ENCODE measurements around the gene CD4.

The CD4 gene

GRCh38 chr12:6768990-6769389 lies 20.3 kb upstream of the CD4 start (continued):
- TF ChIP-seq ZBTB17 (tag by site-specific recombination; IDR thresholded peaks at IDR 0.05) (peak; percentile 49; the same call in 1 of the 2 replicates), TCF7L2 (IDR thresholded peaks at IDR 0.05; ENCODE audit: borderline replicate concordance, low read depth, low read length) (no peak)

- Histone ChIP-seq H3K9me3 (ENCODE audit: control insufficient read depth, insufficient read depth, low read depth, low read length) (no peaks in the 10 kb centered on the region), H3K36me3 (ENCODE audit: control insufficient read depth in 2 of 2, insufficient read depth in 1 of 2, low read length in 2 of 2) (peaks cover 11 to 26% of the 10 kb centered on the region in 2 experiments; a peak in 2 of 3 replicates), H3K4me3 (ENCODE audit: low read depth, low read length) (no peak overlapping the region), H3K4me1 (ENCODE audit: control insufficient read depth, insufficient read depth, low read length) (peaks cover 25% of the 10 kb centered on the region), H3K27ac (ENCODE audit: extremely low read depth, low read depth, low read length) (no peak overlapping the region)
- ChIA-PET POLR2A (interaction anchor here (0.7 to 4.7 kb wide), 6 partner anchors 9 to 235 kb away, joined by 3 to 42 read pairs (median 4); partner anchors contain the start of genes COPS7A, GAPDH, GPR162 and MLF2), CTCF (interaction anchor here (0.6 to 7.8 kb wide), 4 partner anchors 10 to 99 kb away, joined by 4 to 140 read pairs (median 38); partner anchors contain the start of gene MLF2)
- TF ChIP-seq WT1 (tag by site-specific recombination; IDR thresholded peaks at IDR 0.05) (no peak), ZNF366 (tag by site-specific recombination; conservative IDR thresholded peaks at IDR 0.05) (0 out of 2 replicates have a peak, but pooled peaks have one; percentile 9)
Measured at GRCh38 chr12:6769666-6770065, 19.7 kb upstream of the CD4 start.

GRCh38 chr12:6770094-6770493 lies 19.2 kb upstream of the CD4 start:
- POLR2A ChIA-PET, result interaction anchor here (1.6 to 4.7 kb wide), 2 partner anchors 17 to 46 kb away, joined by 6 to 42 read pairs; partner anchors contain the start of genes COPS7A and MLF2
- H3K4me1 ChIP-seq (ENCODE audit: control insufficient read depth, insufficient read depth, low read length), result peaks cover 20% of the 10 kb centered on the region

GRCh38 chr12:6770600-6770999 lies 18.7 kb upstream of the CD4 start:
- CTCF ChIA-PET, result interaction anchor here (0.8 to 7.8 kb wide), 3 partner anchors 17 to 56 kb away, joined by 3 to 140 read pairs (median 4); partner anchors contain the start of gene MLF2
- TF ChIP-seq KLF16 (tag by site-specific recombination; IDR thresholded peaks at IDR 0.05), result no peak
- TF ChIP-seq, protein P1, sequence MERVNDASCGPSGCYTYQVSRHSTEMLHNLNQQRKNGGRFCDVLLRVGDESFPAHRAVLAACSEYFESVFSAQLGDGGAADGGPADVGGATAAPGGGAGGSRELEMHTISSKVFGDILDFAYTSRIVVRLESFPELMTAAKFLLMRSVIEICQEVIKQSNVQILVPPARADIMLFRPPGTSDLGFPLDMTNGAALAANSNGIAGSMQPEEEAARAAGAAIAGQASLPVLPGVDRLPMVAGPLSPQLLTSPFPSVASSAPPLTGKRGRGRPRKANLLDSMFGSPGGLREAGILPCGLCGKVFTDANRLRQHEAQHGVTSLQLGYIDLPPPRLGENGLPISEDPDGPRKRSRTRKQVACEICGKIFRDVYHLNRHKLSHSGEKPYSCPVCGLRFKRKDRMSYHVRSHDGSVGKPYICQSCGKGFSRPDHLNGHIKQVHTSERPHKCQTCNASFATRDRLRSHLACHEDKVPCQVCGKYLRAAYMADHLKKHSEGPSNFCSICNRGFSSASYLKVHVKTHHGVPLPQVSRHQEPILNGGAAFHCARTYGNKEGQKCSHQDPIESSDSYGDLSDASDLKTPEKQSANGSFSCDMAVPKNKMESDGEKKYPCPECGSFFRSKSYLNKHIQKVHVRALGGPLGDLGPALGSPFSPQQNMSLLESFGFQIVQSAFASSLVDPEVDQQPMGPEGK (tag by site-specific recombination; IDR thresholded peaks at IDR 0.05), result peak; percentile 52; the same call in 1 of the 2 replicates
- TF ChIP-seq, protein P2, sequence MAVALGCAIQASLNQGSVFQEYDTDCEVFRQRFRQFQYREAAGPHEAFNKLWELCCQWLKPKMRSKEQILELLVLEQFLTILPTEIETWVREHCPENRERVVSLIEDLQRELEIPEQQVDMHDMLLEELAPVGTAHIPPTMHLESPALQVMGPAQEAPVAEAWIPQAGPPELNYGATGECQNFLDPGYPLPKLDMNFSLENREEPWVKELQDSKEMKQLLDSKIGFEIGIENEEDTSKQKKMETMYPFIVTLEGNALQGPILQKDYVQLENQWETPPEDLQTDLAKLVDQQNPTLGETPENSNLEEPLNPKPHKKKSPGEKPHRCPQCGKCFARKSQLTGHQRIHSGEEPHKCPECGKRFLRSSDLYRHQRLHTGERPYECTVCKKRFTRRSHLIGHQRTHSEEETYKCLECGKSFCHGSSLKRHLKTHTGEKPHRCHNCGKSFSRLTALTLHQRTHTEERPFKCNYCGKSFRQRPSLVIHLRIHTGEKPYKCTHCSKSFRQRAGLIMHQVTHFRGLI (tag by site-specific recombination; IDR thresholded peaks at IDR 0.05), result no peak
- POLR2A ChIA-PET, result interaction anchor here (0.5 to 4.7 kb wide), 5 partner anchors 17 to 173 kb away, joined by 3 to 42 read pairs (median 3); partner anchors contain the start of genes C12orf57, CDCA3, MLF2 and RNU7-1

More at GRCh38 chr12:6770094-6770493, 19.2 kb upstream of the CD4 start:
- Histone ChIP-seq H3K4me3 (ENCODE audit: low read depth, low read length) (no peak overlapping the region), H3K27ac (ENCODE audit: extremely low read depth, low read depth, low read length) (no peak overlapping the region), H3K36me3 (ENCODE audit: control insufficient read depth in 2 of 2, insufficient read depth in 1 of 2, low read length in 2 of 2) (peaks cover 11 to 26% of the 10 kb centered on the region in 2 experiments; a peak in 2 of 3 replicates), H3K9me3 (ENCODE audit: control insufficient read depth, insufficient read depth, low read depth, low read length) (no peaks in the 10 kb centered on the region)
- CTCF ChIA-PET, result interaction anchor here (7.8 kb wide), 1 partner anchor 16 kb away, joined by 140 read pairs; the partner anchor contains the start of gene MLF2
- TF ChIP-seq KLF9 (tag by site-specific recombination; IDR thresholded peaks at IDR 0.05; ENCODE audit: low read depth) (no peak), SCRT1 (tag by site-specific recombination; IDR thresholded peaks at IDR 0.05; ENCODE audit: borderline replicate concordance) (no peak), ZNF24 (tag by site-specific recombination; IDR thresholded peaks at IDR 0.05) (no peak), ZNF768 (tag by site-specific recombination; IDR thresholded peaks at IDR 0.05) (no peak), SP7 (tag by site-specific recombination; IDR thresholded peaks at IDR 0.05) (no peak), ZNF629 (tag by site-specific recombination; IDR thresholded peaks at IDR 0.05) (no peak), ZFP37 (tag by site-specific recombination; IDR thresholded peaks at IDR 0.05) (no peak)
- TF ChIP-seq, protein P3, sequence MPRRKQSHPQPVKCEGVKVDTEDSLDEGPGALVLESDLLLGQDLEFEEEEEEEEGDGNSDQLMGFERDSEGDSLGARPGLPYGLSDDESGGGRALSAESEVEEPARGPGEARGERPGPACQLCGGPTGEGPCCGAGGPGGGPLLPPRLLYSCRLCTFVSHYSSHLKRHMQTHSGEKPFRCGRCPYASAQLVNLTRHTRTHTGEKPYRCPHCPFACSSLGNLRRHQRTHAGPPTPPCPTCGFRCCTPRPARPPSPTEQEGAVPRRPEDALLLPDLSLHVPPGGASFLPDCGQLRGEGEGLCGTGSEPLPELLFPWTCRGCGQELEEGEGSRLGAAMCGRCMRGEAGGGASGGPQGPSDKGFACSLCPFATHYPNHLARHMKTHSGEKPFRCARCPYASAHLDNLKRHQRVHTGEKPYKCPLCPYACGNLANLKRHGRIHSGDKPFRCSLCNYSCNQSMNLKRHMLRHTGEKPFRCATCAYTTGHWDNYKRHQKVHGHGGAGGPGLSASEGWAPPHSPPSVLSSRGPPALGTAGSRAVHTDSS (tag by site-specific recombination; IDR thresholded peaks at IDR 0.05), result peak; percentile 88

More at GRCh38 chr12:6770600-6770999, 18.7 kb upstream of the CD4 start:
- Histone ChIP-seq H3K36me3 (ENCODE audit: control insufficient read depth in 2 of 2, insufficient read depth in 1 of 2, low read length in 2 of 2) (peaks cover 11 to 26% of the 10 kb centered on the region in 2 experiments; a peak in 2 of 3 replicates), H3K9me3 (ENCODE audit: control insufficient read depth, insufficient read depth, low read depth, low read length) (no peaks in the 10 kb centered on the region), H3K4me1 (ENCODE audit: control insufficient read depth, insufficient read depth, low read length) (peaks cover 15% of the 10 kb centered on the region), H3K27ac (ENCODE audit: extremely low read depth, low read depth, low read length) (no peak overlapping the region), H3K4me3 (ENCODE audit: low read depth, low read length) (no peak overlapping the region)
